ENCODE measurements around the gene LARP4B. TPM values are rescaled to one million over a fixed set of nuclear protein-coding genes. Genes with fewer than 3 reads are reported as not detected.

Gene LARP4B
- total RNA-seq, 1 donor from 2014 or later, result 114 TPM

- Mint-ChIP-seq H3K27ac (no peak overlapping the region), H3K36me3 (ENCODE audit: insufficient read depth) (peaks cover 28% of the 10 kb centered on the region), H3K4me1 (ENCODE audit: low read depth) (peaks cover 15% of the 10 kb centered on the region), H3K27me3 (no peaks in the 10 kb centered on the region), H3K4me3 (ENCODE audit: low read depth) (no peak overlapping the region), H3K9me3 (ENCODE audit: low read depth) (no peaks in the 10 kb centered on the region)
- no peak for DNase-seq (ENCODE audit: low spot score, unreplicated experiment)
- TF ChIP-seq CTCF (IDR thresholded peaks at IDR 0.05; ENCODE audit: unreplicated experiment), result no peak
These were observed 90.0 kb downstream of the LARP4B start for GRCh38 chr10:841535-841934.

GRCh38 chr10:839550-840205 lies 91.8 kb downstream of the LARP4B start:
- no peak overlapping the region for H3K4me3 Mint-ChIP-seq (ENCODE audit: low read depth)
- DNase-seq (ENCODE audit: low spot score, unreplicated experiment), result no peak
- no peak overlapping the region for H3K27ac Mint-ChIP-seq
- peaks cover 34% of the 10 kb centered on the region for H3K36me3 Mint-ChIP-seq (ENCODE audit: insufficient read depth)
- TF ChIP-seq CTCF (IDR thresholded peaks at IDR 0.05; ENCODE audit: unreplicated experiment), result no peak
- no peaks in the 10 kb centered on the region for H3K9me3 Mint-ChIP-seq (ENCODE audit: low read depth)
- H3K27me3 Mint-ChIP-seq, result no peaks in the 10 kb centered on the region
- H3K4me1 Mint-ChIP-seq (ENCODE audit: low read depth), result no peaks in the 10 kb centered on the region

- peaks cover 35% of the 10 kb centered on the region for H3K36me3 Mint-ChIP-seq (ENCODE audit: insufficient read depth)
- no peaks in the 10 kb centered on the region for H3K4me1 Mint-ChIP-seq (ENCODE audit: low read depth)
- no peaks in the 10 kb centered on the region for H3K9me3 Mint-ChIP-seq (ENCODE audit: low read depth)
- no peak overlapping the region for H3K27ac Mint-ChIP-seq
- no peak overlapping the region for H3K4me3 Mint-ChIP-seq (ENCODE audit: low read depth)
- H3K27me3 Mint-ChIP-seq, result no peaks in the 10 kb centered on the region
- DNase-seq (ENCODE audit: low spot score, unreplicated experiment), result no peak
- no peak for TF ChIP-seq CTCF (IDR thresholded peaks at IDR 0.05; ENCODE audit: unreplicated experiment)
These were observed 94.7 kb downstream of the LARP4B start for GRCh38 chr10:836782-837181.

GRCh38 chr10:834493-834892 lies 97.0 kb downstream of the LARP4B start:
- no peaks in the 10 kb centered on the region for H3K27me3 Mint-ChIP-seq

GRCh38 chr10:829241-829640 lies 102.3 kb downstream of the LARP4B start:
- H3K27ac Mint-ChIP-seq, result peak overlapping the region; percentile 50
- DNase-seq (ENCODE audit: low spot score, unreplicated experiment), result no peak
- H3K9me3 Mint-ChIP-seq (ENCODE audit: low read depth), result no peaks in the 10 kb centered on the region
- peaks cover 3% of the 10 kb centered on the region for H3K4me1 Mint-ChIP-seq (ENCODE audit: low read depth)
- no peak for TF ChIP-seq CTCF (IDR thresholded peaks at IDR 0.05; ENCODE audit: unreplicated experiment)
- no peak overlapping the region for H3K4me3 Mint-ChIP-seq (ENCODE audit: low read depth)
- no peaks in the 10 kb centered on the region for H3K27me3 Mint-ChIP-seq
- H3K36me3 Mint-ChIP-seq (ENCODE audit: insufficient read depth), result peaks cover 34% of the 10 kb centered on the region

More at GRCh38 chr10:834493-834892, 97.0 kb downstream of the LARP4B start:
- H3K36me3 Mint-ChIP-seq (ENCODE audit: insufficient read depth), result peaks cover 30% of the 10 kb centered on the region
- TF ChIP-seq CTCF (IDR thresholded peaks at IDR 0.05; ENCODE audit: unreplicated experiment), result no peak
- H3K27ac Mint-ChIP-seq, result no peak overlapping the region
- no peaks in the 10 kb centered on the region for H3K9me3 Mint-ChIP-seq (ENCODE audit: low read depth)
- H3K4me3 Mint-ChIP-seq (ENCODE audit: low read depth), result no peak overlapping the region
- DNase-seq (ENCODE audit: low spot score, unreplicated experiment), result no peak
- peaks cover 3% of the 10 kb centered on the region for H3K4me1 Mint-ChIP-seq (ENCODE audit: low read depth)
